IMR-90 (cell line): ENCODE measurements around the gene PRDM2.
A peak's percentile ranks its signal among the peaks of the same experiment; 100 is the strongest.

ENCODE experiments used
- BHLHE40 ChIP-seq: fragments of 150-350 bp; IDR thresholded peaks from 2 replicates; pipeline ENCODE4 v1.6.1; 2016; ENCODE audit warnings: mild to moderate bottlenecking, low read depth, low read length
- CEBPB ChIP-seq: IDR thresholded peaks from 2 replicates; pipeline ENCODE4 v1.6.1; 2012; ENCODE audit warnings: low read depth, low read length, improper control_type of control experiment
- CTCF ChIP-seq: conservative IDR thresholded peaks from 2 replicates; pipeline ENCODE4 v1.5.1; 2012; ENCODE audit warnings: mild to moderate bottlenecking, low read depth, low read length, improper control_type of control experiment
- MAZ ChIP-seq: IDR thresholded peaks from 2 replicates; pipeline ENCODE4 v1.6.1; 2012; ENCODE audit warnings: low read depth, mild to moderate bottlenecking, low read length, improper control_type of control experiment, moderate library complexity, borderline replicate concordance
- POLR2A ChIP-seq: IDR thresholded peaks from 2 replicates; pipeline ENCODE4 v1.6.1; 2012; ENCODE audit warnings: mild to moderate bottlenecking, low read depth, low read length
- RAD21 ChIP-seq: IDR thresholded peaks from 2 replicates; pipeline ENCODE4 v1.6.1; 2012; ENCODE audit warnings: low read length, improper control_type of control experiment
- USF2 ChIP-seq: fragments of 150-350 bp; IDR thresholded peaks from 2 replicates; pipeline ENCODE4 v1.6.1; 2017; ENCODE audit warnings: mild to moderate bottlenecking, antibody characterized with exemption, low read length, low read depth

GRCh38 chr1:13813398-13814012 lies 113.5 kb downstream of the PRDM2 start:
- TF ChIP-seq CTCF (peak; percentile 53), MAZ (no peak), USF2 (no peak), POLR2A (no peak), RAD21 (peak; percentile 52), CEBPB (no peak), BHLHE40 (no peak)
